GM19099 (cell line): ENCODE results near the gene SLC12A7.

ENCODE experiments used
- POLR2A ChIP-seq: IDR thresholded peaks from 3 replicates; pipeline ENCODE4 v1.6.1; 2011; ENCODE audit warnings: low read depth; ENCODE audit not compliant: insufficient read length; ENCODE audit errors: extremely low read depth

The SLC12A7 gene

DNA sequence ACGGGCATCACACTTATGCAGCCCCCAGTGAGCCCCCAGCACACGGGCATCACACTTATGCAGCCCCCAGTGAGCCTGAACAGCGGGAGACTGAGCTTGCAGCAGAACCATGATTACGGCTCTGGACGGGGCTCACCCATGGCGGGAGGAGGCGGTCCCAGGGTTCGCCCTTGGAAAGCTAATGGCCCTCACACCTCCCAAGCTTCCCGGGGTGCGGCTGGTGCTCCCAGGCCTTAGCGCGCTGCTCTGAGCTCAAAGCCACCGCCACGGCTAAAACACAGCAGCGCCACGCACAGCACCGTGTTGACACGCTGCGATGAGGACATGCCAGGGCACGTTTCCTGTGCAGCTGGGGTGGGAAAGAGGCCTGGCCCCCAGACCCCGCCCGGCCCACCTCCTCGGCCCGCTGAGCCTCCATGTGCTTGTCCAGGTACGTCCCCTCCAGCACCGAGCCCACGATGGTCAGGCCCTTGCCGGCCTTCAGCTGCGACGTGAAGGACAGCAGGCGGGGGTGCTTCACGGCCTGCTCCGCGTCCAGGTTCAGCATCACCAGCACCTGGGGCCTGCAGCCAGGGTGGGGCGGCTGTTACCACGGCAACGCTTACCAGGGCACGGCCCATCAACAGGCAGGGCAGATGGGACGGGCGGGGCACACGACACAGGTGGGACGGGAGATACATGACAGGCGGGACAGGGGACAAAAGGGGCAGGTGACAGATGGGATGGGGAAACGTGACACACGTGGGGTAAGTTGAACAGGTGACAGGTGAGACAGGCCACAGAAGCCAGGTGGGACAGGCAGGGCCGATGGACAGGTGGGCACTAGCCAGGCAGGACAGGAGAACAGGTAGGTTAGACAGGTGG, 38.4 kb downstream of the SLC12A7 start:
- TF ChIP-seq POLR2A: no peak

- no peak for TF ChIP-seq POLR2A
Observed at GRCh38 chr5:1069720-1070088, 42.2 kb downstream of the SLC12A7 start.

- TF ChIP-seq POLR2A: no peak
Observed at GRCh38 chr5:1068895-1069719, 42.8 kb downstream of the SLC12A7 start.

DNA sequence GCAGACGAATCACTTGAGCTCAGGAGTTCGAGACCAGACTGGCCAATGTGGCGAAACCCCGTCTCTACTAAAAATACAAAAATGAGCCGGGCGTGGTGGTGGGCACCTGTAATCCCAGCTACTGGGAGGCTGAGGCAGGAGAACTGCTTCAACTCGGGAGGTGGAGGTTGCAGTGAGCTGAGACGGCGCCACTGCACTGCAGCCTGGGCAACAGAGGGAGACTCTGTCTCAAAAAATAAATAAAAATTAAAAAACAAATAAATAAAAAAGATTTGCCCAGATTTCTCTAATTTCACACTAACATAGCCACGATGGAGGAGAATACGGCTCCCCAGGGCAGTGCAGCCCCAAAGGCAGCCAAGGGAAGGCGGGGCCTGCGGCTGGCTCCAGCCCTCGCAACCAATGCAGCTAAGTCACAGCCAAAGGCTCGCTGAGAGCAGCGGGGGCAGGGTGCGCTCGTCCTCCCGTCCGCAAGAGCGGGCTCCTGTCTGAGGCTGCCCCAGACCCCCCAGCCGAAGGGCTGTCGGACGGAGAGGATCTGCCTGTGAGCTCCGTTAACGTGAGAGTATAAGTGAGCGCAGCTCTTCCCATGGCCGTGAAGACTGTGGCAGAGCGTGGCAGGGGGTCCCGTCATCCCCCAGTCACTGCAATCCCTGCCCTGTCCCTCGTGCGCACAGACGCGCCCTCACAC, 43.5 kb downstream of the SLC12A7 start:
- no peak for TF ChIP-seq POLR2A

- TF ChIP-seq POLR2A: no peak
Observed at GRCh38 chr5:1067141-1068121, 44.4 kb downstream of the SLC12A7 start.

GRCh38 chr5:1066676-1067075, 45.2 kb downstream of the SLC12A7 start:
- TF ChIP-seq POLR2A: no peak

- TF ChIP-seq POLR2A: no peak
Observed at GRCh38 chr5:1065891-1066650, 45.8 kb downstream of the SLC12A7 start.

- no peak for TF ChIP-seq POLR2A
Observed at GRCh38 chr5:1065143-1065750, 46.6 kb downstream of the SLC12A7 start.

GRCh38 chr5:1064383-1065142, 47.3 kb downstream of the SLC12A7 start:
- no peak for TF ChIP-seq POLR2A

- no peak for TF ChIP-seq POLR2A
Observed at GRCh38 chr5:1063661-1064382, 48.0 kb downstream of the SLC12A7 start.

DNA sequence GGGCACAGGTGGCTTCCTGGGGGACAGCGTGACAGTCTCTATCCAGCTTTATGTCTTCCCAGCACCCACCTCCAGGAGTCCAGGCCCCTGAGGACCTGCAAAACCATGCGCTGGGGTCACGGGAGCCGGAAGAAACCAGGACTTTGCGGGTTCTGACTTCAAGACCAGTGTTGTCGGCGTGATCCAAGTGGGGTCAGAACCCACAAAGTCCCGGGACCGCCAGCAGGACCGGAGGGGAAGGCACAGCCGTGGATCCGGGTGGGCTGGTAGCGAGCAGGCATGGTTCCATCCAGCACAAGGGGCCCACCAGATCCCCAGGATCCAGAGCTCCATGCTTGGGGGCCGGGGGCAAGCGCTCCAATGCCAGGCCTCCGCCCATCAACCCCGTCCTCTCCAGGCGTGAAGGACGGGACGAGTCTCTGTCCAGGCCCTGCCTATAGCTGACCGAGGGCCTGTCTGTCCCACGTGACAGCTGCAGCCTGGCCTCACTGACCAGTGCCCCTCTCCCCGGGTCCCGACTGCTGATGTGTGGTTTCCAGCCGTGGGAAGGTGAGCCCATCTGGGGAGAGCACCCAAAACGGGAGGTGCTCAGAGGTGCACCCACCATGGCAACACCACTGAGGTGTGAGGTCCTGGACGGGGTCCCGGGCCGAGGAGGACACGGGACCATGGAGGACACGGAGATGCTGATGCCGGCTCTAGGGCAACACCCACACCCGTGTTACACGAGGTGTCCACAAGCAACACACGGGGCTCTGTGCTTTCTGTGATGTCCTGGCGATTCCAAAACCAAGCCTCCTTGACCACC, 48.9 kb downstream of the SLC12A7 start:
- TF ChIP-seq POLR2A: no peak
